H1 (cell line): ENCODE data around the gene CLDN34. TPM values are rescaled to one million over a fixed set of nuclear protein-coding genes. Genes with fewer than 3 reads are reported as not detected.

Experiments
- CTCF ChIA-PET: fragments of 300-600 bp; sonication (Branson Sonifier 250); formaldehyde crosslinking; loops from one replicate; lab custom pipeline; 2021; ENCODE audit not compliant: partially characterized antibody; lab: Charles Lee
- POLR2A ChIA-PET: fragments of 300-600 bp; sonication (Branson Sonifier 250); formaldehyde crosslinking; loops from one replicate; lab custom pipeline; 2021; ENCODE audit warnings: inconsistent platforms; ENCODE audit not compliant: partially characterized antibody; lab: Charles Lee
- DNase-seq, 2 experiments: peaks; one replicate each; pipeline versions ENCODE4 v3.0.0 to v3.0.0-alpha.2; 2010 to 2022; ENCODE audit warnings: low spot score in 2 of 2, low read depth in 1 of 2, mixed read lengths in 1 of 2
- FAIRE-seq: peaks from 2 replicates; lab custom pipeline; 2011; peaks lifted over from hg19 to GRCh38; lab: Jason Lieb, UNC
- H2AFZ ChIP-seq: 2 replicates; pipeline ENCODE4 v1.8.1; 2012; ENCODE audit warnings: low read length, inconsistent platforms
- H2AK5ac ChIP-seq: 2 replicates; pipeline ENCODE4 v1.6.1; 2013; ENCODE audit warnings: low read depth, low read length
- H2BK120ac ChIP-seq: replicated peaks from 2 replicates; pipeline ENCODE3; 2013; ENCODE audit warnings: low read depth, low read length, inconsistent platforms
- H2BK12ac ChIP-seq: 2 replicates; pipeline ENCODE4 v1.6.1; 2013; ENCODE audit warnings: low read depth, low read length
- H2BK15ac ChIP-seq: 2 replicates; pipeline ENCODE4 v1.6.1; 2013; ENCODE audit warnings: low read length
- H2BK20ac ChIP-seq: 2 replicates; pipeline ENCODE4 v1.6.1; 2013; ENCODE audit warnings: low read length
- H2BK5ac ChIP-seq: 2 replicates; pipeline ENCODE4 v1.6.1; 2013; ENCODE audit warnings: low read depth, low read length
- H3K14ac ChIP-seq: 2 replicates; pipeline ENCODE4 v1.6.1; 2013; ENCODE audit warnings: inconsistent platforms; ENCODE audit not compliant: insufficient read length
- H3K18ac ChIP-seq: 2 replicates; pipeline ENCODE4 v1.6.1; 2013; ENCODE audit warnings: low read length; ENCODE audit errors: extremely low read depth
- H3K23ac ChIP-seq: 2 replicates; pipeline ENCODE4 v1.6.1; 2013; ENCODE audit warnings: inconsistent platforms; ENCODE audit not compliant: insufficient read length
- H3K23me2 ChIP-seq: 2 replicates; pipeline ENCODE4 v1.6.1; 2013; ENCODE audit warnings: low read depth, low read length
- H3K27ac ChIP-seq: 2 replicates; pipeline ENCODE4 v1.6.1; 2011; ENCODE audit warnings: low read depth, low read length, inconsistent platforms
- H3K27me3 ChIP-seq, 4 experiments: replicated peaks in 1 of 4; 1 replicate in 1 of 4; 2 replicates in 3 of 4; pipeline versions ENCODE4 v1.6.1 to v1.8.1; 2011 to 2013; ENCODE audit warnings: low read length in 3 of 4, mild to moderate bottlenecking in 3 of 4, inconsistent platforms in 2 of 4, mixed read lengths in 2 of 4, moderate library complexity in 1 of 4; ENCODE audit not compliant: control insufficient read depth in 3 of 4, insufficient read depth in 3 of 4; ENCODE audit errors: extremely low read depth in 1 of 4
- H3K36me3 ChIP-seq, 4 experiments: 2 replicates each; pipeline versions ENCODE4 v1.6.1 to v1.8.1; 2011 to 2013; ENCODE audit warnings: mild to moderate bottlenecking in 4 of 4, low read length in 3 of 4, moderate library complexity in 2 of 4, control low read depth in 1 of 4, inconsistent platforms in 1 of 4; ENCODE audit not compliant: insufficient read depth in 4 of 4, control insufficient read depth in 2 of 4
- H3K4ac ChIP-seq: replicated peaks from 2 replicates; pipeline ENCODE3; 2013; ENCODE audit warnings: low read length, low read depth, mixed read lengths, inconsistent platforms; ENCODE audit not compliant: insufficient read length
- H3K4me1 ChIP-seq, 4 experiments: replicated peaks in 1 of 4; 1 replicate in 1 of 4; 2 replicates in 3 of 4; pipeline versions ENCODE4 v1.6.1 to v1.8.1; 2011 to 2013; ENCODE audit warnings: low read length in 3 of 4, inconsistent platforms in 2 of 4, mixed read lengths in 1 of 4; ENCODE audit not compliant: insufficient read depth in 4 of 4, control insufficient read depth in 3 of 4
- H3K4me2 ChIP-seq, 2 experiments: 2 replicates each; pipeline versions ENCODE4 v1.6.1 to v1.8.1; 2011 to 2013; ENCODE audit warnings: low read depth in 2 of 2, low read length in 2 of 2, control low read depth in 1 of 2, inconsistent platforms in 1 of 2, mild to moderate bottlenecking in 1 of 2; ENCODE audit not compliant: insufficient read depth in 1 of 2
- H3K4me3 ChIP-seq, 4 experiments: fragments of 200-600, 300-600 bp in 1 of 4; sonication (generic), shearing (Covaris generic), sonication (Bioruptor Twin) in 1 of 4; 2 replicates each; pipeline versions ENCODE4 v1.5.1 to v1.8.1; 2011 to 2016; ENCODE audit warnings: low read length in 4 of 4, low read depth in 3 of 4, control low read depth in 2 of 4, inconsistent platforms in 2 of 4, mild to moderate bottlenecking in 2 of 4, mixed read lengths in 1 of 4, moderate library complexity in 1 of 4; ENCODE audit not compliant: insufficient read depth in 2 of 4; ENCODE audit errors: extremely low read depth in 1 of 4
- H3K56ac ChIP-seq: replicated peaks from 2 replicates; pipeline ENCODE3; 2013; ENCODE audit warnings: low read depth, mild to moderate bottlenecking, mixed read lengths, low read length, inconsistent platforms; ENCODE audit not compliant: insufficient read length
- H3K79me1 ChIP-seq: 2 replicates; pipeline ENCODE4 v1.6.1; 2013; ENCODE audit warnings: low read depth, low read length, control low read depth
- H3K79me2 ChIP-seq, 2 experiments: 2 replicates each; pipeline versions ENCODE4 v1.6.1 to v1.8.1; 2012 to 2013; ENCODE audit warnings: low read length in 2 of 2, mild to moderate bottlenecking in 2 of 2, inconsistent platforms in 1 of 2; ENCODE audit not compliant: insufficient read depth in 2 of 2, control insufficient read depth in 1 of 2
- H3K9ac ChIP-seq, 4 experiments: replicated peaks in 1 of 4; 1 replicate in 1 of 4; 2 replicates in 3 of 4; pipeline versions ENCODE4 v1.6.1 to v1.8.1; 2011 to 2013; ENCODE audit warnings: low read depth in 3 of 4, low read length in 3 of 4, control low read depth in 2 of 4, mild to moderate bottlenecking in 2 of 4, moderate library complexity in 2 of 4, inconsistent platforms in 1 of 4; ENCODE audit errors: extremely low read depth in 1 of 4
- H3K9me3 ChIP-seq, 2 experiments: 2 replicates each; pipeline versions ENCODE4 v1.6.1 to v1.8.1; 2012 to 2013; ENCODE audit warnings: mild to moderate bottlenecking in 2 of 2, moderate library complexity in 2 of 2, control low read depth in 1 of 2, inconsistent platforms in 1 of 2, low read depth in 1 of 2, low read length in 1 of 2, mixed read lengths in 1 of 2; ENCODE audit not compliant: insufficient read depth in 2 of 2
- H4K20me1 ChIP-seq, 2 experiments: replicated peaks in 1 of 2; 2 replicates each; pipeline versions ENCODE3 to v1.8.1; 2011 to 2013; ENCODE audit warnings: inconsistent platforms in 2 of 2, low read length in 2 of 2, mild to moderate bottlenecking in 1 of 2; ENCODE audit not compliant: insufficient read depth in 2 of 2, control insufficient read depth in 1 of 2
- H4K5ac ChIP-seq: 2 replicates; pipeline ENCODE4 v1.6.1; 2013; ENCODE audit warnings: low read length, low read depth, mixed read lengths, inconsistent platforms; ENCODE audit not compliant: insufficient read length
- H4K8ac ChIP-seq: 2 replicates; pipeline ENCODE4 v1.8.0; 2013; ENCODE audit warnings: mild to moderate bottlenecking, moderate library complexity, low read length, inconsistent platforms; ENCODE audit not compliant: insufficient read depth; ENCODE audit errors: extremely low read depth
- H4K91ac ChIP-seq: replicated peaks from 2 replicates; pipeline ENCODE3; 2013; ENCODE audit warnings: low read length, mixed read lengths, inconsistent platforms; ENCODE audit not compliant: insufficient read length
- ATF2 ChIP-seq: IDR thresholded peaks from 2 replicates; pipeline ENCODE4 v1.6.1; 2012; ENCODE audit warnings: low read length, inconsistent platforms
- BCL11A ChIP-seq, 2 experiments: IDR thresholded peaks; one replicate each; pipeline ENCODE4 v1.6.1; 2011; ENCODE audit warnings: low read depth in 2 of 2, low read length in 2 of 2, mild to moderate bottlenecking in 2 of 2
- CTBP2 ChIP-seq: IDR thresholded peaks from 2 replicates; pipeline ENCODE4 v1.7.0; 2011; ENCODE audit warnings: borderline replicate concordance, mild to moderate bottlenecking, moderate library complexity, mixed read lengths, low read length; ENCODE audit not compliant: insufficient read depth, insufficient read length
- RFX5 ChIP-seq: IDR thresholded peaks from 2 replicates; pipeline ENCODE4 v1.6.1; 2011; ENCODE audit warnings: low read depth, low read length, improper control_type of control experiment, borderline replicate concordance
- TCF12 ChIP-seq: IDR thresholded peaks from 2 replicates; pipeline ENCODE4 v1.6.1; 2011; ENCODE audit warnings: low read depth, mild to moderate bottlenecking, low read length
- YY1 ChIP-seq: IDR thresholded peaks from 2 replicates; pipeline ENCODE4 v1.6.1; 2011; ENCODE audit warnings: low read depth, mild to moderate bottlenecking, low read length
- WGBS, 2 experiments: shearing (Covaris generic) in 1 of 2; methylation state at CpG; one replicate each; pipeline versions ENCODE4 v1.1.6 to v1.1.7; 2013 to 2015; ENCODE audit warnings: low lambda C conversion rate in 2 of 2, mixed read lengths in 2 of 2, inconsistent platforms in 1 of 2, low coverage in 1 of 2, missing lambda C conversion rate in 1 of 2; ENCODE audit not compliant: insufficient replicate concordance in 2 of 2, insufficient coverage in 1 of 2, insufficient read length in 1 of 2; ENCODE audit errors: extremely low coverage in 1 of 2, missing lambda C conversion rate in 1 of 2; 5-methylcytosine and 5-hydroxymethylcytosine counted together
- polyA plus RNA-seq, 7 experiments: library from polyadenylated mRNA; depleted of rRNA in 3 of 7; stranded (reverse) in 5 of 7; unstranded in 2 of 7; fragments of >200 nt in 5 of 7; fragments of 200-250 nt in 2 of 7; gene quantifications; 1 replicate in 5 of 7; 2 replicates in 1 of 7; 4 replicates in 1 of 7; pipeline versions ENCODE4 v1.2.1 to v1.2.3, GENCODE V29; 2011 to 2013; ENCODE audit warnings: missing spikeins in 2 of 7, mixed read lengths in 2 of 7
- total RNA-seq: library from RNA; stranded (reverse); fragmentation: NEBNext Ultra II Directional; extraction: Animal tissue kit (Norgen Biotek cat#: 25700); gene quantifications from 2 replicates; pipeline ENCODE4 v1.2.1, GENCODE V29; 2021

CLDN34 gene
- total and polyA plus RNA-seq, 2 of the 8 experiments (the other 6 are each of a cell fraction or from before 2014, with no cell fraction given): 0.26 to 0.50 TPM

DNA sequence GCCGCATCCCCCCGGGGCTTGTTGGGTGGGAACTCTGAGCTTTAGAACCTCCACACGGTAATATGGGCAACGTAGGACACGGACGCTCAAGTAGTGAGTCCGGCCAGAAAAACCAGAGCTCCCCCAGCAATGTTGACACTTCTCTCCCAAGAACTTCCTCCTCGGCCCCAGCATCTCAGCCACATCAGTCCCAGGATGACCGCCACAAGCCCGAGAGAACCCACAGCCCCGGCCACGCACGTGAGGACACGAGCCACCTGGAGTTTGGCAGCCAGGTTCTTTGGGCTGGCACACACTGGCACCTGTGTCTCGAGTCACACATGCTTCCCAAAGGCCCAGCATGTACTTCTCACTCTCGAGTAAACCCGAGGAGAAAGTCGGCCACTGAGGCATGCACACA is 16.3 kb downstream of the CLDN34 start:
- Histone ChIP-seq H3K9ac (no peak overlapping the region), H3K4ac (no peak overlapping the region), H3K27me3 (no peaks in the 10 kb centered on the region), H3K36me3 (no peaks in the 10 kb centered on the region), H4K8ac (no peak overlapping the region), H3K27ac (no peak overlapping the region), H2BK5ac (no peak overlapping the region), H3K56ac (no peak overlapping the region), H4K20me1 (no peaks in the 10 kb centered on the region), H3K23me2 (no peaks in the 10 kb centered on the region), H2AK5ac (no peak overlapping the region), H2BK12ac (no peak overlapping the region), H2BK15ac (no peak overlapping the region), H3K23ac (no peak overlapping the region), H3K4me3 (no peak overlapping the region), H2AFZ (no peak overlapping the region), H3K79me1 (no peaks in the 10 kb centered on the region), H3K4me1 (peaks cover 0 to 5% (median under 1%) of the 10 kb centered on the region in 4 experiments; a peak in 2 of 7 replicates), H3K18ac (no peak overlapping the region), H3K4me2 (no peak overlapping the region), H2BK120ac (no peak overlapping the region), H3K14ac (no peak overlapping the region), H4K5ac (no peak overlapping the region), H2BK20ac (no peak overlapping the region), H3K79me2 (no peaks in the 10 kb centered on the region), H3K9me3 (no peaks in the 10 kb centered on the region), H4K91ac (no peak overlapping the region)
- POLR2A ChIA-PET: no interaction called here
- FAIRE-seq (no peak), DNase-seq (no peak)
- CTCF ChIA-PET: interaction anchor here (1.3 to 2.5 kb wide), 2 partner anchors 98 to 136 kb away, joined by 3 to 9 read pairs; no protein-coding TSS in a partner anchor
- WGBS, 2 experiments: 94% methylated on average over 16 of the region's 18 CpGs; no CpG with 5 or more reads in 1 of the 2 experiments
- TF ChIP-seq CTBP2 (no peak), BCL11A (IDR thresholded peaks at IDR 0.05; ENCODE audit: low read depth in 2 of 2, low read length in 2 of 2) (no peak), RFX5 (no peak), YY1 (no peak), TCF12 (no peak), ATF2 (no peak)
